ENCODE measurements around the gene ENPP3.

DNA sequence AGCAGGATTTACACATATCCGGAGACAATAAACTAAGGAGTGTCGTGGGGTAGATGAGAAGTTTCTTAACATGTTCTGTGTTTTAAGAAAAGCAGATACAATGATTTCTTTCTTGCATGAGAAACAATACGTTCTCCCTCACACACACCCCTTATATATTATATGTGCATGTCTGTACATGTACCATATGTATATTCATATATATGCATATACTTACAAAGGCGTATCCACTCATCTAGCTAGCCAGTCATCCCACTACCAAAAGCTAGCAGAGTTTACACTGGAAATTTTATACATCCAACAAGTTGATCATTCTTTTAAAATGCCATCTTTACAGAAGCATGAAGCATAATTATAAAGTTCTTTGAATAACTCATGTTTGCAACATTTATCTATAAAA, 49.2 kb upstream of the ENPP3 start:
- TF ChIP-seq FOXM1 (IDR thresholded peaks at IDR 0.05; ENCODE audit: borderline replicate concordance), result no peak
- no peak for TF ChIP-seq ELF4 (IDR thresholded peaks at IDR 0.05)
- TF ChIP-seq HDGF (IDR thresholded peaks at IDR 0.05; ENCODE audit: borderline replicate concordance), result no peak
- TF ChIP-seq SP1 (IDR thresholded peaks at IDR 0.05), result no peak
- TF ChIP-seq, protein P1, sequence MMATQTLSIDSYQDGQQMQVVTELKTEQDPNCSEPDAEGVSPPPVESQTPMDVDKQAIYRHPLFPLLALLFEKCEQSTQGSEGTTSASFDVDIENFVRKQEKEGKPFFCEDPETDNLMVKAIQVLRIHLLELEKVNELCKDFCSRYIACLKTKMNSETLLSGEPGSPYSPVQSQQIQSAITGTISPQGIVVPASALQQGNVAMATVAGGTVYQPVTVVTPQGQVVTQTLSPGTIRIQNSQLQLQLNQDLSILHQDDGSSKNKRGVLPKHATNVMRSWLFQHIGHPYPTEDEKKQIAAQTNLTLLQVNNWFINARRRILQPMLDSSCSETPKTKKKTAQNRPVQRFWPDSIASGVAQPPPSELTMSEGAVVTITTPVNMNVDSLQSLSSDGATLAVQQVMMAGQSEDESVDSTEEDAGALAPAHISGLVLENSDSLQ (IDR thresholded peaks at IDR 0.05), result no peak
- TF ChIP-seq ARNT (IDR thresholded peaks at IDR 0.05), result no peak
- no peak for TF ChIP-seq BHLHE40 (IDR thresholded peaks at IDR 0.05; ENCODE audit: borderline replicate concordance)
- TF ChIP-seq FOXK2 (IDR thresholded peaks at IDR 0.05), result no peak
- TF ChIP-seq L3MBTL2 (conservative IDR thresholded peaks at IDR 0.05), result no peak
- no peak for TF ChIP-seq TARDBP (IDR thresholded peaks at IDR 0.05)
- TF ChIP-seq NFRKB (IDR thresholded peaks at IDR 0.05), result no peak
- TF ChIP-seq ZNF384 (IDR thresholded peaks at IDR 0.05), result no peak
- no peak for TF ChIP-seq SUZ12 (IDR thresholded peaks at IDR 0.05)

All from HEK293T (cell line).